Esophagus squamous epithelium (tissue), 4 donors: Measurements from ENCODE around the gene NUBPL.

ENCODE experiments used
- POLR2A ChIP-seq, 4 donors: fragments of 450-650 bp; IDR thresholded peaks; one replicate each; pipeline ENCODE4 v1.6.1; 2017; ENCODE audit warnings: antibody characterized with exemption in 4 of 4, mild to moderate bottlenecking in 4 of 4, moderate library complexity in 3 of 4
- TF ChIP-seq, protein P1 (sequence below), 6 experiments: fragments of 450-650 bp in 4 of 6; fragments of 200-600 bp in 2 of 6; sonication (generic) in 2 of 6; IDR thresholded peaks; one replicate each; pipeline ENCODE4 v1.5.1; 2016 to 2019; ENCODE audit warnings: antibody characterized with exemption in 6 of 6, mild to moderate bottlenecking in 4 of 6, moderate library complexity in 4 of 6

DNA sequence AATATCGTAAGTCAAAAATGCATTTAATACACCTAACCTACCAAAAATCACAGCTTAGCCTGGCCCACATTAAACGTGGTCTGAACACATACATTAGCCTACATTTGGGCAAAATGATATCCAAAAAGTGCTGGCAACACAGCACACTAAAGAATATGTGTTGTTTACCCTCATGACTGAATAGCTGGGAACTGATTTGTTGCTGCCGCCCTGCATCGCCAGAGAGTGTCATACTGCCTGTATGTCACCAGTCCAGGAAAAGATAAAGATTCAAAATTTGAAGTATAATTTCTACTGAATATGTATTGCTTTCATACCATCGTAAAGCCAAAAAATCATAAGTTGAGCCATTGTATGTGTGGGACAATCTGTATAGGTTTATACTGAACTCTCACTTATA is 157.8 kb downstream of the NUBPL start:
- TF ChIP-seq POLR2A (IDR thresholded peaks at IDR 0.05): no peak
- TF ChIP-seq, protein P1, sequence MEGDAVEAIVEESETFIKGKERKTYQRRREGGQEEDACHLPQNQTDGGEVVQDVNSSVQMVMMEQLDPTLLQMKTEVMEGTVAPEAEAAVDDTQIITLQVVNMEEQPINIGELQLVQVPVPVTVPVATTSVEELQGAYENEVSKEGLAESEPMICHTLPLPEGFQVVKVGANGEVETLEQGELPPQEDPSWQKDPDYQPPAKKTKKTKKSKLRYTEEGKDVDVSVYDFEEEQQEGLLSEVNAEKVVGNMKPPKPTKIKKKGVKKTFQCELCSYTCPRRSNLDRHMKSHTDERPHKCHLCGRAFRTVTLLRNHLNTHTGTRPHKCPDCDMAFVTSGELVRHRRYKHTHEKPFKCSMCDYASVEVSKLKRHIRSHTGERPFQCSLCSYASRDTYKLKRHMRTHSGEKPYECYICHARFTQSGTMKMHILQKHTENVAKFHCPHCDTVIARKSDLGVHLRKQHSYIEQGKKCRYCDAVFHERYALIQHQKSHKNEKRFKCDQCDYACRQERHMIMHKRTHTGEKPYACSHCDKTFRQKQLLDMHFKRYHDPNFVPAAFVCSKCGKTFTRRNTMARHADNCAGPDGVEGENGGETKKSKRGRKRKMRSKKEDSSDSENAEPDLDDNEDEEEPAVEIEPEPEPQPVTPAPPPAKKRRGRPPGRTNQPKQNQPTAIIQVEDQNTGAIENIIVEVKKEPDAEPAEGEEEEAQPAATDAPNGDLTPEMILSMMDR (IDR thresholded peaks at IDR 0.05): no peak
